Dermis blood vessel endothelial cell (primary cell): ENCODE data around the gene TTC21A. TPM values are rescaled to one million over a fixed set of nuclear protein-coding genes. Genes with fewer than 3 reads are reported as not detected.

Source experiments
- DNase-seq: peaks from one replicate; pipeline ENCODE4 v3.0.0; 2010
- total RNA-seq: library from RNA; depleted of rRNA; stranded (reverse); fragments of >200 nt; gene quantifications from 2 replicates; pipeline ENCODE4 v1.2.3, GENCODE V29; 2014

The TTC21A gene
- total RNA-seq, 1 donor from 2014 or later = 1.5 TPM

- no peak for DNase-seq
These were observed 8.4 kb downstream of the TTC21A start for GRCh38 chr3:39115870-39116269.

- no peak for DNase-seq
These were observed 10.6 kb downstream of the TTC21A start for GRCh38 chr3:39118079-39118478.

- DNase-seq = no peak
These were observed 11.6 kb downstream of the TTC21A start for GRCh38 chr3:39118931-39119660.

GRCh38 chr3:39121621-39122020 lies 14.1 kb downstream of the TTC21A start:
- DNase-seq = no peak

- no peak for DNase-seq
These were observed 15.3 kb downstream of the TTC21A start for GRCh38 chr3:39122813-39123212.

GRCh38 chr3:39124876-39125840 lies 17.7 kb downstream of the TTC21A start:
- DNase-seq = peak; percentile 58

- peak; percentile 40 for DNase-seq
These were observed 18.5 kb downstream of the TTC21A start for GRCh38 chr3:39125841-39126500.

GRCh38 chr3:39126532-39127071 lies 19.1 kb downstream of the TTC21A start:
- peak; percentile 86 for DNase-seq

- DNase-seq = no peak
These were observed 19.9 kb downstream of the TTC21A start for GRCh38 chr3:39127269-39127907.

GRCh38 chr3:39127908-39128304 lies 20.4 kb downstream of the TTC21A start:
- no peak for DNase-seq

GRCh38 chr3:39128951-39129350 lies 21.5 kb downstream of the TTC21A start:
- no peak for DNase-seq

- no peak for DNase-seq
These were observed 22.5 kb downstream of the TTC21A start for GRCh38 chr3:39130026-39130425.

GRCh38 chr3:39130693-39131265 lies 23.3 kb downstream of the TTC21A start:
- DNase-seq = no peak

GRCh38 chr3:39132096-39133092 lies 24.9 kb downstream of the TTC21A start:
- DNase-seq = no peak

GRCh38 chr3:39133093-39133490 lies 25.6 kb downstream of the TTC21A start:
- no peak for DNase-seq

- DNase-seq = no peak
These were observed 26.3 kb downstream of the TTC21A start for GRCh38 chr3:39133822-39134221.

GRCh38 chr3:39134305-39134704 lies 26.8 kb downstream of the TTC21A start:
- no peak for DNase-seq

GRCh38 chr3:39135170-39135805 lies 27.8 kb downstream of the TTC21A start:
- peak; percentile 53 for DNase-seq

GRCh38 chr3:39136533-39137434 lies 29.3 kb downstream of the TTC21A start:
- no peak for DNase-seq
